ENCODE data around the gene ATP10A.

DNA sequence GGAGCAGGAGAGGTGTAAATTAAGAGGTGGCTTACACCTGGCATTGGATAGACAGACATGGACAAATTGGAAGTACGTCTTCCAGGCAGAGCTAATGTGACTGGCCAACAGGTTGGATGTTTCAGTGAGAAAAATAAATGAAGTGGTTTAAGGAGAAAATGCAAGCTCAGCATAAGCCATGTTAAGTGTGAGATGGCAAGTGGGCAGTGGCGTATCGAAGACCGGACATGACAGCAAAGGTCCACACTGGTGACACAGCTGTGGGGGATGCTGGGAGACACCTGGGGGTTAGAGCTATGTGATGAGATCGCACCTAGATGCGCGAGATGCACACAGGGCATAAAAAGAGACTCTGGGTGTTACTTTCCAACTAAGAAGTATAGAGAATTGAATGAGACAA is 3.7 kb upstream of the ATP10A start:
- TF ChIP-seq, protein P1, sequence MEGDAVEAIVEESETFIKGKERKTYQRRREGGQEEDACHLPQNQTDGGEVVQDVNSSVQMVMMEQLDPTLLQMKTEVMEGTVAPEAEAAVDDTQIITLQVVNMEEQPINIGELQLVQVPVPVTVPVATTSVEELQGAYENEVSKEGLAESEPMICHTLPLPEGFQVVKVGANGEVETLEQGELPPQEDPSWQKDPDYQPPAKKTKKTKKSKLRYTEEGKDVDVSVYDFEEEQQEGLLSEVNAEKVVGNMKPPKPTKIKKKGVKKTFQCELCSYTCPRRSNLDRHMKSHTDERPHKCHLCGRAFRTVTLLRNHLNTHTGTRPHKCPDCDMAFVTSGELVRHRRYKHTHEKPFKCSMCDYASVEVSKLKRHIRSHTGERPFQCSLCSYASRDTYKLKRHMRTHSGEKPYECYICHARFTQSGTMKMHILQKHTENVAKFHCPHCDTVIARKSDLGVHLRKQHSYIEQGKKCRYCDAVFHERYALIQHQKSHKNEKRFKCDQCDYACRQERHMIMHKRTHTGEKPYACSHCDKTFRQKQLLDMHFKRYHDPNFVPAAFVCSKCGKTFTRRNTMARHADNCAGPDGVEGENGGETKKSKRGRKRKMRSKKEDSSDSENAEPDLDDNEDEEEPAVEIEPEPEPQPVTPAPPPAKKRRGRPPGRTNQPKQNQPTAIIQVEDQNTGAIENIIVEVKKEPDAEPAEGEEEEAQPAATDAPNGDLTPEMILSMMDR (IDR thresholded peaks at IDR 0.05), result no peak
- TF ChIP-seq POLR2A (IDR thresholded peaks at IDR 0.05), result no peak

Data from adrenal gland (tissue), 5 donors.